Upper lobe of left lung (tissue), 6 donors: Measurements from ENCODE around the gene MSL1. TPM values are rescaled to one million over a fixed set of nuclear protein-coding genes. Genes with fewer than 3 reads are reported as not detected.

Experiments
- ATAC-seq, 2 donors: fragments of 200-7000 bp; cut with Tn5 transposase; one replicate each; pipeline ENCODE4 v1.9.1; 2022; ENCODE audit warnings: mild to moderate bottlenecking in 2 of 2, moderate library complexity in 2 of 2; ENCODE audit not compliant: low FRiP score in 2 of 2
- DNase-seq, 2 donors: peaks; one replicate each; pipeline ENCODE4 v3.0.0-alpha.2; 2019 to 2020
- H3K27ac ChIP-seq, 4 donors: fragments of 200-600 bp; sonication (generic); one replicate each; pipeline ENCODE4 v1.5.1; 2016 to 2019
- H3K27me3 ChIP-seq, 4 donors: fragments of 200-600 bp; sonication (generic); one replicate each; pipeline ENCODE4 v1.5.1; 2017 to 2019
- H3K36me3 ChIP-seq, 4 donors: fragments of 200-600 bp; sonication (generic); one replicate each; pipeline ENCODE4 v1.5.1; 2016 to 2019
- H3K4me1 ChIP-seq, 4 donors: fragments of 200-600 bp; sonication (generic); one replicate each; pipeline ENCODE4 v1.5.1; 2018 to 2019
- H3K4me3 ChIP-seq, 4 donors: fragments of 200-600 bp; sonication (generic); one replicate each; pipeline ENCODE4 v1.5.1; 2017 to 2019; ENCODE audit warnings: mild to moderate bottlenecking in 2 of 4, moderate library complexity in 1 of 4
- H3K9me3 ChIP-seq, 4 donors: fragments of 200-600 bp; sonication (generic); one replicate each; pipeline ENCODE4 v1.5.1; 2018 to 2019
- EP300 ChIP-seq, 4 donors: sonication (generic); formaldehyde crosslinking; IDR thresholded peaks; one replicate each; pipeline ENCODE4 v1.5.1; 2017; ENCODE audit warnings: antibody characterized with exemption in 4 of 4, control low read depth in 2 of 4
- POLR2A ChIP-seq, 4 donors: fragments of 450-650 bp; IDR thresholded peaks; one replicate each; pipeline ENCODE4 v1.5.1; 2016 to 2017; ENCODE audit warnings: antibody characterized with exemption in 4 of 4, mild to moderate bottlenecking in 2 of 4
- POLR2AphosphoS5 ChIP-seq, 2 donors: sonication (generic); formaldehyde crosslinking; IDR thresholded peaks; one replicate each; pipeline ENCODE4 v1.5.1; 2017; ENCODE audit warnings: antibody characterized with exemption in 2 of 2
- WGBS, 2 donors: methylation state at CpG; one replicate each; pipeline ENCODE4 v1.1.5; 2017 to 2018; 5-methylcytosine and 5-hydroxymethylcytosine counted together
- total RNA-seq, 6 donors: library from RNA; depleted of rRNA in 4 of 6; stranded (reverse); fragments of >200 nt in 4 of 6; gene quantifications; one replicate each; pipeline versions ENCODE4 v1.1.0 to v1.2.1, GENCODE V29; 2016 to 2021
- TF ChIP-seq, protein P1 (sequence below), 6 experiments: fragments of 450-650 bp in 4 of 6; fragments of 200-600 bp in 2 of 6; sonication (generic) in 2 of 6; IDR thresholded peaks; one replicate each; pipeline ENCODE4 v1.5.1; 2016 to 2019; ENCODE audit warnings: antibody characterized with exemption in 6 of 6
- donor health status: DM: no; HTN: no; CAD: no; lungs with moderate emphysema.
- donor health status: DM: no; HTN: yes; CAD: no; lungs with severe emphysema.

Gene MSL1
- total RNA-seq, 6 donors from 2014 or later: 57.6 to 240 (median 97.0) TPM

DNA sequence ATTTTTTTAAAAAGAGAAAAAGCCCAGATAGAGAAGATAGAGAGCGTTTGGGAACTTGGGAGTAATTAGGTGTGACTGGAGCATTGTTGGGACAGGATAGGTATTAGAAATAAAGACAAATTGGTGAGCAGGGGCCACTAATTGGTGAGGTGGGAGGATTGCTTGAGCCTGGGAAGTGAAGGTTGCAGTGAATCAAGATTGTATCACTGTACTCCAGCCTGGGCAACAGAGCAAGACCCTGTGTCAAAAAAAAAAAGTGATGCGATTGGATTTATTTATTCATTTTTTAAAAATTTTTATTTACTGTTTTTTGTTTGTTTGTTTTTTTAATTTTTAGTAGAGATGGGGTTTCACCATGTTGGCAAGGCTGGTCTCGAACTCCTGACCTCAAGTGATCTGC lies 23.7 kb downstream of the MSL1 start:
- Histone ChIP-seq H3K27ac (no peak overlapping the region), H3K36me3 (peaks cover 6 to 85% (median 38%) of the 10 kb centered on the region in 4 donors), H3K4me1 (peaks cover 7 to 27% (median 15%) of the 10 kb centered on the region in 4 donors), H3K4me3 (no peak overlapping the region), H3K27me3 (no peaks in the 10 kb centered on the region), H3K9me3 (no peaks in the 10 kb centered on the region)
- DNase-seq (no peak), ATAC-seq (no peak)
- TF ChIP-seq POLR2A (IDR thresholded peaks at IDR 0.05) (no peak), EP300 (IDR thresholded peaks at IDR 0.05) (no peak), POLR2AphosphoS5 (IDR thresholded peaks at IDR 0.05) (no peak)
- TF ChIP-seq, protein P1, sequence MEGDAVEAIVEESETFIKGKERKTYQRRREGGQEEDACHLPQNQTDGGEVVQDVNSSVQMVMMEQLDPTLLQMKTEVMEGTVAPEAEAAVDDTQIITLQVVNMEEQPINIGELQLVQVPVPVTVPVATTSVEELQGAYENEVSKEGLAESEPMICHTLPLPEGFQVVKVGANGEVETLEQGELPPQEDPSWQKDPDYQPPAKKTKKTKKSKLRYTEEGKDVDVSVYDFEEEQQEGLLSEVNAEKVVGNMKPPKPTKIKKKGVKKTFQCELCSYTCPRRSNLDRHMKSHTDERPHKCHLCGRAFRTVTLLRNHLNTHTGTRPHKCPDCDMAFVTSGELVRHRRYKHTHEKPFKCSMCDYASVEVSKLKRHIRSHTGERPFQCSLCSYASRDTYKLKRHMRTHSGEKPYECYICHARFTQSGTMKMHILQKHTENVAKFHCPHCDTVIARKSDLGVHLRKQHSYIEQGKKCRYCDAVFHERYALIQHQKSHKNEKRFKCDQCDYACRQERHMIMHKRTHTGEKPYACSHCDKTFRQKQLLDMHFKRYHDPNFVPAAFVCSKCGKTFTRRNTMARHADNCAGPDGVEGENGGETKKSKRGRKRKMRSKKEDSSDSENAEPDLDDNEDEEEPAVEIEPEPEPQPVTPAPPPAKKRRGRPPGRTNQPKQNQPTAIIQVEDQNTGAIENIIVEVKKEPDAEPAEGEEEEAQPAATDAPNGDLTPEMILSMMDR (IDR thresholded peaks at IDR 0.05): no peak
- 97% methylated on average over 3 of the region's 3 CpGs for WGBS, 2 donors

DNA sequence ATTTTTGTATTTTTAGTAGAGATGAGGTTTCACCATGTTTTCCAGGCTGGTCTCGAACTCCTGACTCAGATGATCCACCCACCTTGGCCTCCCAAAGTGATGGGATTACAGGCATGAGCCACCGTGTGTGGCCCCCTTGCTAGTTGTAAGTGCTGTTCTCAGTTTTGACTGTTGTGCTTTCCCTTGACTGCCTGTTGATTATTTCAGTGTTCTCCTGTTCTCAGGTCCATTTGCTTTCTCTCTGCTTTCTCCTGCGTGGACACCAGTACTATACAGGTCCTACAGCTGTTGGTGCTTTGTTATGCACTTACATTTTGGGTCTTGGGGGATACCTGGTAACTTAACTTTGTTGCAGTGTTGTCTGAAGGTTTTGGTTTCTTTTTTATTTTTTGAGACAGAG lies 26.8 kb downstream of the MSL1 start:
- Histone ChIP-seq H3K27ac (peak overlapping the region in 1 of 4 donors; percentile 24), H3K9me3 (no peaks in the 10 kb centered on the region), H3K36me3 (peaks cover 9 to 88% (median 36%) of the 10 kb centered on the region in 4 donors), H3K27me3 (no peaks in the 10 kb centered on the region), H3K4me3 (no peak overlapping the region), H3K4me1 (peaks cover 6 to 20% (median 8%) of the 10 kb centered on the region in 4 donors)
- ATAC-seq: no peak
- TF ChIP-seq EP300 (IDR thresholded peaks at IDR 0.05): no peak
- WGBS, 2 donors: 90 to 96% methylated on average over 3 of the region's 3 CpGs
- DNase-seq: no peak

DNA sequence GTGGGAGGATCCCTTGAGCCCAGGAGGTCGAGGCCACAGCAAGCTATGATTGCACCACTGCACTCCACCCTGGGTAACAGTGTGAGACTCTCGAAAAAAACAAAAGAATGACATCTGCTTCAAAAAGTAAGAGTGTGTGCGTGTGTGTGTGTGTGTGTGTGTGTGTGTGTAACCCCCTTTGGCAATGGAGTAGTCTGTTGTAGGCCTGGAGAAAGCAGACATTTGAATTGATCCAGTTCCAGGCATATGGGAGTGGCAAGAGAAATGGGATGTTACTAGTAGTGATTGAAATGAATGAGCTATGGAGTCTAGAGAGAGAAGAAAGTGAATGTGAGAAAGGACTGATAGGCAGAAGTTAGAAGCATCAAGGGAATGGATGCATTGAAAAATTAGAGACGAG lies 28.5 kb downstream of the MSL1 start:
- 68 to 69% methylated on average over 4 of the region's 4 CpGs for WGBS, 2 donors
- ATAC-seq: no peak
- peaks cover 11 to 94% (median 33%) of the 10 kb centered on the region in 4 donors for H3K36me3 ChIP-seq
- no peak for DNase-seq
- H3K4me3 ChIP-seq: no peak overlapping the region
- H3K9me3 ChIP-seq: no peaks in the 10 kb centered on the region
- H3K27me3 ChIP-seq: no peaks in the 10 kb centered on the region
- no peak overlapping the region for H3K27ac ChIP-seq
- peaks cover 6 to 20% (median 8%) of the 10 kb centered on the region in 4 donors for H3K4me1 ChIP-seq
- no peak for TF ChIP-seq EP300 (IDR thresholded peaks at IDR 0.05)
- TF ChIP-seq POLR2AphosphoS5 (IDR thresholded peaks at IDR 0.05): no peak
- TF ChIP-seq, protein P1 (IDR thresholded peaks at IDR 0.05): no peak
- TF ChIP-seq POLR2A (IDR thresholded peaks at IDR 0.05): no peak

DNA sequence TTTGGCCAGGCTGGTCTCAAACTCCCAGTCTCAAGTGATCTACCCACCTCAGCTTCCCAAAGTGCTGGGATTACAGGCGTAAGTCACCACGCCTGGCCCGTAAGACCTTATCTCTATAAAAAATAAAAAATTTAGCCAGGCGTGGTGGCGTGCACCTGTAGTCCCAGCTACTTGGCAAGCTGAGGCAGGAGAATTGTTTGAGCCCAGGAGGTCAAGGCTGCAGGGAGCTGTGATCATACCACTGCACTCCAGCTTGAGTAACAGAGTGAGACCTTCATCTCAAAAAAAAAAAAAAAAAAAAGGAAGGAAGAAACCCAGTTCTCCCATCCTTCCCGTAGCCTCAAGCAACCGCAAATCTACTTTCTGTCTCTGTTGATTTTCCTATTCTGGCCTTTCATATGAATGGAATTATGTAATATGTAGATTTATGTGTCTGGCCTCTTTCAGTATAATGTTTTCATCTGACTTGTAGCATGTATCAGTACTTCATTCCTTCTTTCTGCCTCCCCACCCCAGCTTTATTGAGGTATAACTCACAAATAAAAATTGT lies 29.7 kb downstream of the MSL1 start:
- H3K27me3 ChIP-seq: no peaks in the 10 kb centered on the region
- H3K36me3 ChIP-seq: peaks cover 9 to 88% (median 27%) of the 10 kb centered on the region in 4 donors
- H3K27ac ChIP-seq: peak overlapping the region in 2 of 4 donors; percentile 37 to 38
- TF ChIP-seq POLR2AphosphoS5 (IDR thresholded peaks at IDR 0.05) (no peak), POLR2A (IDR thresholded peaks at IDR 0.05) (no peak), EP300 (IDR thresholded peaks at IDR 0.05) (no peak)
- TF ChIP-seq, protein P1 (IDR thresholded peaks at IDR 0.05): no peak
- no peak for DNase-seq
- H3K4me3 ChIP-seq: no peak overlapping the region
- H3K9me3 ChIP-seq: no peaks in the 10 kb centered on the region
- whole genome bisulfite sequencing, 2 donors: 74 to 77% methylated on average over 7 of the region's 7 CpGs
- peaks cover 6 to 20% (median 8%) of the 10 kb centered on the region in 4 donors for H3K4me1 ChIP-seq
- no peak for ATAC-seq

DNA sequence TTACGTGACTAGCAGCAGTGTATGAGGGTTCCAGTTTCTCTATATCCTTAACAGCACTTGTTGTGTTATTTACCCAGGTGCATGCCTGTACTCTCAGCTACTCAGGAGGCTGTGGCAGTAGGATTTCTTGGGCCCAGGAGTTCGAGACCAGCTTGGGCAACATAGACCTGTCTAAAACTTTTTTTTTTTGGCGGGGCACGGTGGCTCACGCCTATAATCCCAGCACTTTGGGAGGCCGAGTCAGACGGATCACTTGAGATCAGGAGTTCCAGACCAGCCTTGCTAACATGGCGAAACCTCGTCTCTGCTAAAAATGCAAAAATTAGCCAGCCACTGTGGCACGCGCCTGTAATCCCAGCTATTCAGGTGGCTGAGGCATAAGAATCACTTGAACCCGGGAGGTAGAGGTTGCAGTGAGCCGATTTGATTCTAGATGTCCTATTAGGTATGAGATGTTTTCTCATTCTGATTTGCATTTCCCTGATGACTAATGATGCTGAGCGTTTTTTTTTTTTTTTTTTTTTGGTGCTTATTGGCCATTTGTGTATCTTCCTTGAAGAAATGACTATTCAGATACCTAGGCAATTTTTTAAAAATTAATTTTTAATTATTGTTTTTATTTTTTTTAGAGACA lies 31.9 kb downstream of the MSL1 start:
- TF ChIP-seq EP300 (IDR thresholded peaks at IDR 0.05) (no peak), POLR2AphosphoS5 (IDR thresholded peaks at IDR 0.05) (no peak), POLR2A (IDR thresholded peaks at IDR 0.05) (no peak)
- TF ChIP-seq, protein P1 (IDR thresholded peaks at IDR 0.05): no peak
- peak overlapping the region in 2 of 4 donors; percentile 38 to 61 for H3K27ac ChIP-seq
- 90 to 91% methylated on average over 14 of the region's 14 CpGs for WGBS, 2 donors
- no peak for ATAC-seq
- DNase-seq: no peak
- H3K27me3 ChIP-seq: no peaks in the 10 kb centered on the region
- peaks cover 8 to 72% (median 19%) of the 10 kb centered on the region in 4 donors for H3K36me3 ChIP-seq
- H3K4me1 ChIP-seq: peaks cover 13 to 19% (median 18%) of the 10 kb centered on the region in 4 donors
- H3K4me3 ChIP-seq: no peak overlapping the region
- no peaks in the 10 kb centered on the region for H3K9me3 ChIP-seq
